Activated gamma-delta T cell treated with anti-CD3 and anti-CD28 coated beads, Interleukin-2, amount 50 U/mL, for 16 hours (primary cell): Measurements from ENCODE around the gene TEX52.
"Not testable (repeated sequence)": the region's sequence is repeated elsewhere in the genome, so short reads cannot be mapped to it uniquely, and the experiment has no call there.

Source experiments
- DNase-seq: peaks from one replicate; pipeline ENCODE4 v3.0.0-alpha.2; 2020; ENCODE audit warnings: low read depth

TEX52 gene

DNA sequence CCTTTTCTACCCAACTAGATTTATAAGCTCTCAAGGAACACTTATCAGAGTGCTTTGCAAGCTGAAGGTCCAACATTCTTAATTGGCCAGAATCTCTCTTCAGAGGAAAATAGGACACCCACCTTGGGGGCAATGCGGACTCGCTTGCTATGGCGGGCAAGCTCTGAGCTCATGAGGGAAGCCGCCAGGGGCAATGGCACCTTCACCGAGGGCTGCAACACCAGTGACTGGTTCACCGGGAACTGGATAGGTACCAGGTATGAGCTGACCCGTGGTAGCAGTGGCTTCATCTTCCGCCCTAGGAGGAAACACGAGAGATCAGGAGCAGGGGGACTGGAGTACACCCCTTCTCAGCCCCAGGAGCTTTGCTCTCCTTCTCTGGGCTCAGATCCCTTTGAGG lies 7.4 kb upstream of the TEX52 start:
- no peak for DNase-seq

DNA sequence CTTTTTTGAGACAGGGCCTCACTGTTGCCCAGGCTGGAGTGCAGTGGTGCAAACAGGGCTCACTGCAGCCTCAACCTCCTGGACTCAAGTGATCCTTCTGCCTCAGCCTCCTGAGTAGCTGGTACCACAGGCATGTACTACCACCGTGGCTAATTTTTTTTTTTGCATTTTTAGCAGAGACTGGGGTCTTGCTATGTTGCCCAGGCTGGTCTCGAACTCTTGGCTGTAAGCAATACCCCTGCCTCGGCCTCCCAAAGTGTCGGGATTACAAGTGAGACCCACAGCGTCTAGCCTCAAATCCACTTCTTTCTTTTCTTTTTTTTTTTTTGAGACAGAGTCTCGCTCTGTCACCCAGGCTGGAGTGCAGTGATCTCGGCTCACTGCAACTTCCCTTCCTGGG lies 6.6 kb upstream of the TEX52 start:
- not testable (repeated sequence) for DNase-seq

GRCh38 chr12:2862876-2863275 lies 6.0 kb upstream of the TEX52 start:
- DNase-seq = no peak

DNA sequence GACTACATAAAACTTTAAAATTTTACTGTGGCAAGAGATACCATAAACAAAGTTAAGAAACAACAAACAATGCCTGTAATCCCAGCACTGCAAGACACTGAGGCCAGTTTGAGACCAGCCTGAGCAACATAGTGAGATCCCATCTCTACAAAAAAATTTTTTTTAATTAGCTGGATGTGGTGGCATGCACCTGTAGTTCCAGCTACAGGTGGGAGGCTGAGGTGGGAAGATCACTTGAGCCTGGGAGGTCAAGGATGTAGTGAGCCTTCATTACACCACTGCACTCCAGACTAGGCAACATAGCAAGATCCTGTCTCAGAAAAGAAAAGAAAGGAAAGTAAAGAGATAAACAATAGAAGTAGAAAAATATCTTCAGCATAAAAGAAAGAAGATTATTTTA lies 3.3 kb upstream of the TEX52 start:
- DNase-seq = no peak

DNA sequence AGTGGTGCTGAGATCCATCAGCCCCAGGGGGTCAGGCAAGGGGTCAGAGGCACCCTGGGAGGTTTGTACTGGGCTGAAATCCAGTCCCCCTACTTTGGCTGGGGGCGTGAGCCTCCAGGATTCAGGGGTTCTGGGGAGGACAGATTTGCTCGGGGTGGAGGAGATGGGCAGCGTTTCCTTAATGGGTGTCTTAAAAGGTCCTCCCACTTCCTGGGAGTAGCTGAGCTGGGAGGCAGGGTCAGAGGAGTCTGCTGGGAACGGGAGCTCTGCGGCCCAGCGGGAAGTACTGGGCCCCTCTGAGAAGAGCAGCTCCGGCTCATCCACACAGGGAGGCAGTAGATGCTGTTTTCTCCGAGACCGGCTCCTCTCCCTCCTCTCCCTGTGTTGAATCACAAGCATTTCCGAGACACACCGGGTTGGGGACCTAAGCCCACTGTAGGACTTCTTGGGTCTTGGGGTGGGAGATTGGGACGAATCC lies 2.1 kb upstream of the TEX52 start:
- no peak for DNase-seq

DNA sequence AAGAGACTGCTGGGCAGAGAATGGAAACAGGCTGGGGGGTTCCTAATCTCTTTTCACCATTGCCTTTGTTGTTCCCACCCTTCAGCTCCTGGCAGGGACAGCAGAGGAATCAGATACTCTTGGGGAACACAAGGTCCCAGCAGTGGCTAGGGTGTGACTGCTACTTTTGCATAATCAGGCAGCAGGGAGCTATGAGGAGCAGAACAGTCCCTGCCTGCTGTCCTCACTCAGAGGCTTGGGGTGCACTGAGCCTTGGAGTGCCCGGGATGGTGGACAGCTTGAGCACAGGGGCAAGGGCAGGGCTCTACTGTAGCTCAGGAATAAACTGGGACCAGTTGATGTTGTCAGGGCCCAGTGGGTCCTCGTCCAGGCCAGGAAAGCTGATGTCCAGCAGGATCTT lies 1.5 kb upstream of the TEX52 start:
- no peak for DNase-seq

DNA sequence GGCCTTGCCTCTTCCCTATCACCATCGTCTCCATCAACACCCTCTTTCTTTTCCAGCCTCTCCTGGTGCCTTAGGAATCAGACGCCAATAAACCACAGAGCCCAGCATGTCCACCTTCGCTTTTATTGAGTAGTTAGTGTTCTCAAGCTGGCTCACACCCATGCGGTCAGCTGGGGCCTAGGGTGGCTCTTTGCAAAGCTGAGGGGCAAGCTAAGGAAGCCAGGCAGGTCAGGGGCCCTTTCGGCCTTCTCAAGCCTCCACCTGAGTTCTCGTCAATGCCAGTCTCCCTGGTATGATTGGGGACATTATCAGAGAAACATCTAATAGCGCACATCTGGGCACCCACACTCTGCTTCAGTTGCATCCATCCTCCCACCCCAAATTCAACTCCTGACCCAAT lies 737 bp upstream of the TEX52 start:
- no peak for DNase-seq

DNA sequence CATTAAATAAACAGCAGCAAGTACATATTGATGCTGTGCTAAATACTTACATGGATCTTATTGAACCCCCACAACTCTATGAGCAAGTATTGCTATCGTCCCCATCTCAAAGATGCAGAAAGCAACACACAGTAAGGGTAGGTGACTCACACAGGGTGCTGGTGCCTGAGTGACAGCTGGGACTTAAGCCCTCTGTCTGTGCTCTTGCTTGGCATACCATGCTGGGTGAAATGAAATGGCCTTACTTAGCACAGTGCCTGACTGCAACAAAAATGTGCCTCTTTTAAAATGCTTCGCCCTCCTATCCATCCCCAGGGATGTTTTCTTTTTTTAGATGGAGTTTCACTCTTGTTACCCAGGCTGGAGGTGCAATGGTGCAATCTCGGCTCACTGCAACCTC lies 788 bp downstream of the TEX52 start:
- no peak for DNase-seq

DNA sequence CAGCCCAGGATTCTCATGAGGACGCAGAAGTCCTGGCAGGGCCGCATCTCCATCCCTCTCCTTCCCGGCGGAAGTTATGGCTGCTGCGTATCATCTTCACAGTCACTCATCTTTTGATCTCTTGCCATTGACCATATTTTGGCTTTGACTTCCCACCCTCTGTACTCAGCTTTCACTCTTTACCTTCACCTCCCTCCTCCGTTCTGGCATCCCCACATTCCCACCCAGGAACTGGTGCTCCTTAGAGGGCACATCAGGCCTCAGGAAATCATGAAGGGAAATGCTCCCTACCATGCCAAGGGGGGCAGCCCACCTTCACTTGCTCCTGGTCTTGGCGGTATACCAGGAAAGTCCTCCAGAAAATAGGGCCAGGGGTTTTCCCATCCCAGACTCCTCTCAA lies 1.3 kb downstream of the TEX52 start:
- DNase-seq = no peak

DNA sequence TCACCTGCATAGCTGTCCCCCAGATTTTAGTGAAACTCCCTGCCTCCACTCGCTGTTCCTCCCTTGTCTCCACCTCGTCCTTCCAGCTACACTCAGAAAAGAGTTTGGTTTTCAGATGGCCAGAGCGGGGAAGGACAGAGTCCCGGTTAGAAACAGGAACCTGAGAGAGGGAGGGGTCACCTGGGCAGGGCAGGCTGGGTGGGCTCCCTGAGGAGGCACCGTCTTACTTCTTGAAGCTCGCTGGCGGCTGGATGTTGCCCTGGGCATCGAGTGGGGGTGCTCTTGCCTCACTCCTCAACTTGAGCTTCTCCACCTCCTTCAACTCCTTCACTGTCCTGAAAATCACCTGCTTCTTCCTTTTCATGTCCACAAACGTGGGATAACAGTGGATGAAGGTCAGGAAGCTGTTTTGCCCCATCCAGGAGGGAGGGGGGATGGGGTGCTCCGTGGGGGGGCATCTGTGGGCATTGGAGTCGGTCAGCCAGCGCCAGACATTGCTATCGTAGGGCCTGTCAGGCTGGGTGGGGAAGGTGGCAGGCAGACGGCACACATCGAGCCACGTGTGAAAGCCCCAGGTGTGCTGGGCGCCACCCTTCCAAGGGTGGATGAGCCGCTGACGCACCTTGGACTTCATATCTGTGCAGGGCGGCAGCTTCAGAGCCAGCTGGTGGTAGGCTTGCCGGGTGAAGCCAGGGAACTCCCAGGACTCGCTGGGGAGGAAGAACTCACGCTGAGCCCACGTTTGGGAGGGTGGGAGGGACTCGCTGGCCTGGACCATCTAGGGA lies 2.0 kb downstream of the TEX52 start:
- no peak for DNase-seq

DNA sequence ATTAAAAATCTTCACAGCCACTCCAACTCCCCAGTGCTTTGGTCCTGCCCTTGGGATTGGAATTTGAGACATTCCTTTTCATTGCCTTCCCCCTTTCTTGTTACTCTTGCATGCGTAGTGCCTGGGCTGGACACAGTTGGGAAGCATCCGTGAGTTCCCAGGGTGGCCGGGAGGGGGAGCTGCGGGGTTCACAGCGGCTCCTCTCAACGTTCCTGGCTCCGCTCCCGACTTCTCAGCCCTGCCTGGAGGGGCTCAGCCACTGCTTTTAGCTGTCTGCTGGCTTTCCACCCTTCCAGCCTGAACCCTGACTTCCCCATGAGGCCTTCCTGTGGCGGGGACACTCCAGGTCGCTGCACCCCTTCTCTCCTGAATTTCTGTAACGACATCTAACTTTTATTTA lies 3.2 kb downstream of the TEX52 start:
- DNase-seq = peak; percentile 10

GRCh38 chr12:2851931-2852330 lies 4.9 kb downstream of the TEX52 start:
- DNase-seq = no peak

- DNase-seq = no peak
Observed at GRCh38 chr12:2845280-2845679, 11.6 kb downstream of the TEX52 start.

GRCh38 chr12:2844786-2845185 lies 12.1 kb downstream of the TEX52 start:
- no peak for DNase-seq

GRCh38 chr12:2842948-2843347 lies 13.9 kb downstream of the TEX52 start:
- no peak for DNase-seq

DNA sequence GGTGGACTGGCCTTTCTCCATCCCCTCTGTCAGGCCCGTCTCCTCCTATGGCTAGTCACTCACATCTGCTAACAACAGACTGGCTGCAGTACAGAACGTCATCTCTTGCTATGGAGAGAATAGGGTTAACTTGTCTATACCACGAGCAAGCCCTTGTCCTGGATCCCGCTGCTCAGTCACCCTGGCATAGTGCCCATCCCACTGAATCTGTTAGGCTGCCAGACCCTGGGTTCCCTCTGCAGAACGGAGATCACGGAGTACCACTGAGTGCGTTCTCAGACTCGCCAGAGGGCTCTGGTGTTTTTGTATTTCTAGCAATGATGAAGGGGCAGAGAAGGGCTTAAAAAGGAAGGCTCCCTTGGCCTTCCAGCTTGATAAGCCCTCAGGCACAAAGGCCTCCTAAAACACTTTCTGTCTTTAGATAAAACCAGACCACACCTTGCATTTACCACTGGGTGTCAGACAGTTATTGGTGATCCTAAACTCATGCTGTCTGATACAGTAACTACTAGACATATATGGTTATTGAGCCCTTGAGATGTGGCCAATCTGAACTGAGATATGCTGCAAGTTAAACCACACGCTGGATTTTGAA lies 15.7 kb downstream of the TEX52 start:
- DNase-seq = no peak

GRCh38 chr12:2836574-2836973 lies 20.3 kb downstream of the TEX52 start:
- DNase-seq = no peak

DNA sequence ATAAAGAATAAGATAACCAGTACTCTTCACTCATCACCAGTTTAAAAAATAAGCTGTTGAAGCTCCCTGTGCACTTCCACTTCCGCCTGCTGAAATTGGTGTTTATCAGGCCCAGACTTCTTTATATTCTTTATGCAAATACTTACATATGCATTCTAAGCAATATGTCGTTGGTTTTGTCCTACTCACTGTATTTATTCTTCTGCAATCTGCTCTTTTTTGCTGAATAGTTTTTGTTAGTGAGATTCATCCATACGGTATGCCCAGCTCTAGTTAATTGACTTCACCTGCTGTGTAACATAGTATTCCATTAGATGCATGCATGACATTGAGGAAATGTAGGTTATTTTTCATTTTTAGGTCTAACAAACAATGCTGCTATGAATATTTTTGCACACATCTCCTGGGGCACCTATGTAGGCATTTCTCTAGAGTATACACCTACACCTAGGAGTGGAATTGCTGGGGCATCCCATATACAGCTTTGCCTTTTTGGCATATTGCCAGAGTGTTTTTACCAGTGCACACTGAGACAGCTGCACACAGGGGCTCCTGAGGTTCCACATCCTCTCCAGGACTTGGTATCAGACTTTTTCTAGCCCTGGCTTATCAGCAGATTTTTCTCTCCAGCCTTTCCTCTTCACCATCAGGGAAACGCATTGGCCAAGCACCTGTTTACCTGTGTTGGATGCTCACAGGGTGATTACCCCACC lies 21.0 kb downstream of the TEX52 start:
- DNase-seq = no peak

GRCh38 chr12:2834581-2835491 lies 22.0 kb downstream of the TEX52 start, which contains the start of gene NRIP2:
TSS of gene NRIP2 (minus strand) at chr12:2835035. CDS start at chr12:2834983, 52 bp downstream.
- no peak for DNase-seq

GRCh38 chr12:2833810-2834209 lies 23.0 kb downstream of the TEX52 start:
- no peak for DNase-seq

DNA sequence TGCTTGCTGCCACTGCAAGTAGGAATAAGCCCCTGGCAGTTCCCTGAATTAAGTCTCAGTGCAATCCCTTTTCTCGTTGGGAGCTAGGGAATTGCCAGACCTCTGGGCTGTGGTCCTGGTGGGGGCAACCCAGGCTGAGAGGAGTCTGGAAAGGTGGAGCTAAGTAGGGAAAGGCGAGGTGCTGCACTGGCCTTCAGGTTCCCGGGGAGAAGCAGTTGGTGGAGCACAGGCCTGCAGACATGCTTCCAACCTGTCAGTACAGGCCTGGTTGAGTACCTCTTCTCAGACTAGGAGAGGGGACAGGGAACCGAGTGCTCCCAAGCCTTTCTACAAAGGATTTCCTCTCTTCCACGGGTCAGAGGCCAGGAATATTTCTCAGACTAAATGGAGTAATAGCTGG lies 23.5 kb downstream of the TEX52 start:
- no peak for DNase-seq

DNA sequence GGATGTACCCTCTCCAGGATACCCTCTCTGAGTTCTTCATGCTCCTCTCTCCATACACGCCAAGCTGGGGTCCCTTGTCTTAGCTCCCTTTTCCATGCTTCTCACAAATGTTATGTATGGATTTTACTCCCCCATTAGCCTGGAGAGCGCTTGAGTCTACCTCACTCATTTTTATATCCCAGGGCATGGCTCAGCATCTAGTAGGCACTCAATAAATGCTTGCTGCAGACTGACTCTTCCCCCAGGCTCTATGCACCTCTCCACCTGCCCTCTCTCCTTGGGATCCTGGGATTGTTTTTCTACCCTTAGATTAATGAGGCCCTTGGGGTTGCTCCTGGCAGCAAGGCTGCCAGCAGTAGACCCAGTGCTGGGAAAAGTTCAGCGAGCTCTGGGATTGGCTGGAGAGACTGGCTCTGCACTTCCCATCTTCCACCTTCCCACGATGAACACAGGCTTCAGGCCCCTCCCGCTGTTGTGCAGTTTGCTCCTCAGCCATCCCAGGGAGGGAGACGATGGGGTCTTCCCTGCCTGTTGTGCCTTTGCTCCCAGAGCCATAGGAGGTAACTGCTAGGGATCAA lies 24.2 kb downstream of the TEX52 start:
- no peak for DNase-seq
